Measurements from ENCODE around the gene AGT.

AGT gene

DNA sequence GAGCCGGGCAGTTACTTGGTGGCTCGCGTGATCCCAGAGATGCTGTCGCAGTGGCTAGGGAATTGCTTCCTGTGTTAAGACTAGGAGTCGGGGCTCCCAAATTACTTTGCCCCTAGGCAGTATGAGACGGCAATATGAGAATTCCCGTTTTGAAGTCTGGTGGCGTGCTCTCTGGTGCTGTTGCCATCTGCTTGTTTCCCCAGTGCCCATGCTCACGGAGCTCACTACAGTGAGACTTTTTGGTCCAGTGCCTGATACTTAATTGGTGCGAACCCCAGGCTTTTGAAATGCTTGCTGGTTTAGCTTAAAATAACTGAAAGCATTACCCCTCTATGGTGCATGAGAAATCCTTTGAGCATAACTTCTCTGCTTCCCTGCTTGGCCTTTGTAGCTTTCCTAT is 22.3 kb downstream of the AGT start:
- H3K27ac ChIP-seq = no peak overlapping the region
- H3K27me3 ChIP-seq = no peaks in the 10 kb centered on the region
- H3K36me3 ChIP-seq = peaks cover 49 to 81% (median 49%) of the 10 kb centered on the region in 3 donors
- H3K4me3 ChIP-seq = no peak overlapping the region
- DNase-seq = no peak
- intact Hi-C loops (cut with DNase I; ENCODE audit: low total_unique reads) = loop anchor here (10.0 kb wide), 1 partner anchor 73 kb away; no protein-coding TSS in a partner anchor
- H3K4me1 ChIP-seq = no peaks in the 10 kb centered on the region
- H3K9me3 ChIP-seq = no peaks in the 10 kb centered on the region
- TF ChIP-seq, protein P1, sequence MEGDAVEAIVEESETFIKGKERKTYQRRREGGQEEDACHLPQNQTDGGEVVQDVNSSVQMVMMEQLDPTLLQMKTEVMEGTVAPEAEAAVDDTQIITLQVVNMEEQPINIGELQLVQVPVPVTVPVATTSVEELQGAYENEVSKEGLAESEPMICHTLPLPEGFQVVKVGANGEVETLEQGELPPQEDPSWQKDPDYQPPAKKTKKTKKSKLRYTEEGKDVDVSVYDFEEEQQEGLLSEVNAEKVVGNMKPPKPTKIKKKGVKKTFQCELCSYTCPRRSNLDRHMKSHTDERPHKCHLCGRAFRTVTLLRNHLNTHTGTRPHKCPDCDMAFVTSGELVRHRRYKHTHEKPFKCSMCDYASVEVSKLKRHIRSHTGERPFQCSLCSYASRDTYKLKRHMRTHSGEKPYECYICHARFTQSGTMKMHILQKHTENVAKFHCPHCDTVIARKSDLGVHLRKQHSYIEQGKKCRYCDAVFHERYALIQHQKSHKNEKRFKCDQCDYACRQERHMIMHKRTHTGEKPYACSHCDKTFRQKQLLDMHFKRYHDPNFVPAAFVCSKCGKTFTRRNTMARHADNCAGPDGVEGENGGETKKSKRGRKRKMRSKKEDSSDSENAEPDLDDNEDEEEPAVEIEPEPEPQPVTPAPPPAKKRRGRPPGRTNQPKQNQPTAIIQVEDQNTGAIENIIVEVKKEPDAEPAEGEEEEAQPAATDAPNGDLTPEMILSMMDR (IDR thresholded peaks at IDR 0.05) = no peak

DNA sequence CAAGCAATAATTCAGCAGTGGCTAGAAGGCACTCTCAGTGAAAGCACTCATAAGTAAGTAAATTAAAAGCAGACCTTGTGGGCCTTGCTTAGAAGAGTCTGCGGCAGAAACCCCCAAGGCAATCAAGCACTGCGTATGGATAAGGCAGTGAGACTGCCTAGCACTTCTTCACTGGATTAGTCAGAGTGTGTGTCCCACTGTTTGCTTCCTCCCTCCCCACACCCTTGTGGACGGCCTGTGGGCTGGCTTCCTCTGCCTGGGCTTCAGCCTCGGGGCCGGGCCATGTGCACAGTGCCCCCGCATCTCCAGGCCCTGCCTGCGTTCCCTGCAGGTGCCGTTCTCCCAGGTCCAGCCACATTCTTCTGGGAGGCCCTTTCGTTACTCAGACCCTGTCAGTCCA is 23.8 kb downstream of the AGT start:
- TF ChIP-seq, protein P1 (IDR thresholded peaks at IDR 0.05) = no peak
- intact Hi-C loops (cut with DNase I; ENCODE audit: low total_unique reads) = loop anchor here (10.0 kb wide), 1 partner anchor 75 kb away; no protein-coding TSS in a partner anchor
- Histone ChIP-seq H3K9me3 (no peaks in the 10 kb centered on the region), H3K4me1 (no peaks in the 10 kb centered on the region), H3K4me3 (no peak overlapping the region), H3K27me3 (no peaks in the 10 kb centered on the region), H3K27ac (no peak overlapping the region), H3K36me3 (peaks cover 63 to 96% (median 64%) of the 10 kb centered on the region in 3 donors)
- DNase-seq = no peak

DNA sequence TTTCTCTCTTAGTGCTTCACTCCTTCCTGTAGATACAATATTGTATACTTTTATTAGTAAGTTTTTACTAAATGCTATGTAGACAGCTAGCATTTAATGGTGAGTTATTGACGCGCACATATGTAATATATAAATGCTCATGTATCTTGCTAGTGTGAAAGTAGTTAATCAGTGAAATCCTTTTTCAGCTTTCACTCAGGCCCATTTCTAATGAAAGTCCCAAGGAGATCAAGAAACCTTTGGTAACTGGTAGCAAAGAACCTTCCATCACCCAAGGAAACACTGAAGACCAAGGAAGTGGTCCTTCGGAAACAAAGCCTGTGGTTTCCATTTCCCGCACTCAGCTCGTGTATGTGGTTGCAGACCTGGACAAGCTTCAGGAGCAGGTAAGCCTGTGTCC is 27.2 kb downstream of the AGT start:
- no peaks in the 10 kb centered on the region for H3K27me3 ChIP-seq
- H3K4me3 ChIP-seq = no peak overlapping the region
- peaks cover 0 to 13% (median 5%) of the 10 kb centered on the region in 4 donors for H3K4me1 ChIP-seq
- intact Hi-C loops (cut with DNase I; ENCODE audit: low total_unique reads) = no loop called here
- no peak for DNase-seq
- no peaks in the 10 kb centered on the region for H3K9me3 ChIP-seq
- TF ChIP-seq, protein P1 (IDR thresholded peaks at IDR 0.05) = no peak
- H3K36me3 ChIP-seq = peaks cover 73 to 88% (median 83%) of the 10 kb centered on the region in 3 donors
- no peak overlapping the region for H3K27ac ChIP-seq

DNA sequence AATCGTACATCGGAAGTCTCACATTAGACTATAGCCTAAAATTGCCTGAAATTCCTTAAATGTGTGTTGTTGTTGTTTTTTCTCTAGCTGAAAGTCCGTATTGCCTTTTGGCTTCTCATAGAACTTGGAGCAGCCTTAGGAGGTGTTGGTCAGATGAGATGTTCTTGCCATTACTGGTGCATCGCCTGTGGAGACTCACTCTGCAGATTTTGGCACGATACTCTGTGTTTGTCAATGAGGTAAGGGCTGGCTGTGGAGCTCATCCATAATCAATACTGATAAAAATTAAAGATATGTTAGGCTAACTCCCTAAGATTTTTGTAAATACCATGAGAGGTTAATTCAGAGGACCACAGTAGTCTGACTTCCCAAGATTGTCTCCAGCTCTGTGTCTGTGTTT is 28.9 kb downstream of the AGT start:
- Histone ChIP-seq H3K36me3 (peaks cover 63 to 87% (median 85%) of the 10 kb centered on the region in 3 donors), H3K27me3 (no peaks in the 10 kb centered on the region), H3K4me3 (no peak overlapping the region), H3K27ac (no peak overlapping the region), H3K4me1 (peaks cover 0 to 14% (median 6%) of the 10 kb centered on the region in 4 donors), H3K9me3 (no peaks in the 10 kb centered on the region)
- TF ChIP-seq, protein P1 (IDR thresholded peaks at IDR 0.05) = no peak
- no peak for DNase-seq
- intact Hi-C loops (cut with DNase I; ENCODE audit: low total_unique reads) = no loop called here

DNA sequence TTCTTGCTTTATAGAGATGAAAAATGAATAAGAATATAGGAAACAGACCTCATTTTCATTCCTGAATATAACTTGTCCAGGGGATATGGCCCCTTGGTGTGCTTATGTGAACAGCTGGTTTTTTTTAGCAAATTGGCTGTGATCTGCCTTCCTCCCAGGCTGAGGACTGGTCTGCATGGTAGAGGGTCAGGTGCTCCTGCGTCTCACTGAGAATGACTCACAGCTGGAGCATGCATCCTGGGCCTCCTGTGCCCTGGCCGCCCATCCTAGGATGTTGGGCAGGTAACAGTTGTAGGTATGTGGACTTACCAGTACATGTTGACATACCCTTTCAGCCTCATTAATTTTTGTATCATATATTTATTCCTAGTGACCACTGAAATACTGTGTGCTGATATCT is 29.8 kb downstream of the AGT start:
- Histone ChIP-seq H3K9me3 (no peaks in the 10 kb centered on the region), H3K4me3 (no peak overlapping the region), H3K4me1 (peaks cover 0 to 14% (median 6%) of the 10 kb centered on the region in 4 donors), H3K27me3 (no peaks in the 10 kb centered on the region), H3K27ac (no peak overlapping the region), H3K36me3 (peaks cover 60 to 87% (median 85%) of the 10 kb centered on the region in 3 donors)
- intact Hi-C loops (cut with DNase I; ENCODE audit: low total_unique reads) = no loop called here
- TF ChIP-seq, protein P1 (IDR thresholded peaks at IDR 0.05) = no peak
- no peak for DNase-seq

Data from tibial artery (tissue), 4 donors.